ENCODE measurements around the gene SLC22A31. TPM values are rescaled to one million over a fixed set of nuclear protein-coding genes. Genes with fewer than 3 reads are reported as not detected.

The SLC22A31 gene
- total RNA-seq, 1 donor from 2014 or later, result 0.54 TPM

GRCh38 chr16:89153848-89154271, 46.5 kb downstream of the SLC22A31 start:
- H3K27ac Mint-ChIP-seq (ENCODE audit: unreplicated experiment), result no peak overlapping the region
- H3K4me1 Mint-ChIP-seq (ENCODE audit: unreplicated experiment), result no peaks in the 10 kb centered on the region
- peaks cover 14% of the 10 kb centered on the region for H3K27me3 Mint-ChIP-seq (ENCODE audit: unreplicated experiment)
- no peak for DNase-seq (ENCODE audit: low spot score)
- no peak for TF ChIP-seq CTCF (IDR thresholded peaks at IDR 0.05; ENCODE audit: unreplicated experiment)
- peaks cover 2% of the 10 kb centered on the region for H3K9me3 Mint-ChIP-seq (ENCODE audit: unreplicated experiment)
- peaks cover 27% of the 10 kb centered on the region for H3K36me3 Mint-ChIP-seq (ENCODE audit: low read depth, unreplicated experiment)
- no peak overlapping the region for H3K4me3 Mint-ChIP-seq (ENCODE audit: unreplicated experiment)

- peaks cover 4% of the 10 kb centered on the region for H3K9me3 Mint-ChIP-seq (ENCODE audit: unreplicated experiment)
- no peak for TF ChIP-seq CTCF (IDR thresholded peaks at IDR 0.05; ENCODE audit: unreplicated experiment)
- H3K4me1 Mint-ChIP-seq (ENCODE audit: unreplicated experiment), result no peaks in the 10 kb centered on the region
- DNase-seq (ENCODE audit: low spot score), result no peak
- peaks cover 14% of the 10 kb centered on the region for H3K27me3 Mint-ChIP-seq (ENCODE audit: unreplicated experiment)
- H3K27ac Mint-ChIP-seq (ENCODE audit: unreplicated experiment), result no peak overlapping the region
- H3K36me3 Mint-ChIP-seq (ENCODE audit: low read depth, unreplicated experiment), result peaks cover 31% of the 10 kb centered on the region
- H3K4me3 Mint-ChIP-seq (ENCODE audit: unreplicated experiment), result peak overlapping the region; percentile 38
Measured at GRCh38 chr16:89152831-89153700, 47.3 kb downstream of the SLC22A31 start.

- H3K9me3 Mint-ChIP-seq (ENCODE audit: unreplicated experiment), result peaks cover 8% of the 10 kb centered on the region
- H3K4me1 Mint-ChIP-seq (ENCODE audit: unreplicated experiment), result no peaks in the 10 kb centered on the region
- TF ChIP-seq CTCF (IDR thresholded peaks at IDR 0.05; ENCODE audit: unreplicated experiment), result no peak
- peaks cover 12% of the 10 kb centered on the region for H3K27me3 Mint-ChIP-seq (ENCODE audit: unreplicated experiment)
- peaks cover 44% of the 10 kb centered on the region for H3K36me3 Mint-ChIP-seq (ENCODE audit: low read depth, unreplicated experiment)
- no peak for DNase-seq (ENCODE audit: low spot score)
- no peak overlapping the region for H3K4me3 Mint-ChIP-seq (ENCODE audit: unreplicated experiment)
- no peak overlapping the region for H3K27ac Mint-ChIP-seq (ENCODE audit: unreplicated experiment)
Measured at GRCh38 chr16:89150981-89151380, 49.4 kb downstream of the SLC22A31 start.

GRCh38 chr16:89150090-89150835, 50.1 kb downstream of the SLC22A31 start:
- H3K4me3 Mint-ChIP-seq (ENCODE audit: unreplicated experiment), result no peak overlapping the region
- H3K36me3 Mint-ChIP-seq (ENCODE audit: low read depth, unreplicated experiment), result peaks cover 46% of the 10 kb centered on the region
- TF ChIP-seq CTCF (IDR thresholded peaks at IDR 0.05; ENCODE audit: unreplicated experiment), result no peak
- H3K27ac Mint-ChIP-seq (ENCODE audit: unreplicated experiment), result no peak overlapping the region
- H3K4me1 Mint-ChIP-seq (ENCODE audit: unreplicated experiment), result no peaks in the 10 kb centered on the region
- H3K9me3 Mint-ChIP-seq (ENCODE audit: unreplicated experiment), result peaks cover 8% of the 10 kb centered on the region
- DNase-seq (ENCODE audit: low spot score), result no peak
- H3K27me3 Mint-ChIP-seq (ENCODE audit: unreplicated experiment), result peaks cover 12% of the 10 kb centered on the region

All from endothelial cell (in vitro differentiated cells).